Erythroblast (primary cell): ENCODE measurements around the gene LRRC8C.

Experiments used
- GATA1 ChIP-seq: IDR thresholded peaks from 2 replicates; pipeline ENCODE4 v1.6.1; 2011; ENCODE audit warnings: low read depth, mild to moderate bottlenecking, control low read depth, low read length, moderate library complexity
- POLR2A ChIP-seq: IDR thresholded peaks from 2 replicates; pipeline ENCODE4 v1.6.1; 2011; ENCODE audit warnings: mild to moderate bottlenecking, low read length

DNA sequence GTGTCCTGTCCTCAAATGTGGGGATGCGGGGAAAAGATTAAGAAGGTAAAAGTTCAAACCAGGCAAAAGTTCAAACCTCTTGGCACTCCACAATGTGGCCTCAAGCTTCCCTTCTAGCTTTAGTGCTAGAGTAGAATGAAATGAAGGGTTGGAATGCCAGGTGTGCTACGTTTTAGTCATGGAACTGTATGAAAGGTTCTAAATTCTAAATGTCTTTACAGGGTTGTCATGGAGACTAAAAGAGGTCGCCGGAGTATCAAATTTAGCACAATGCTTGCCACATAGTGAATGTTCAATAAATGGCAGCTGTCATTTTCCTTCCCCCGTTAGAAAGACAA, 130.7 kb downstream of the LRRC8C start:
- TF ChIP-seq POLR2A (no peak), GATA1 (no peak)
